ENCODE measurements around the gene BTC.

DNA sequence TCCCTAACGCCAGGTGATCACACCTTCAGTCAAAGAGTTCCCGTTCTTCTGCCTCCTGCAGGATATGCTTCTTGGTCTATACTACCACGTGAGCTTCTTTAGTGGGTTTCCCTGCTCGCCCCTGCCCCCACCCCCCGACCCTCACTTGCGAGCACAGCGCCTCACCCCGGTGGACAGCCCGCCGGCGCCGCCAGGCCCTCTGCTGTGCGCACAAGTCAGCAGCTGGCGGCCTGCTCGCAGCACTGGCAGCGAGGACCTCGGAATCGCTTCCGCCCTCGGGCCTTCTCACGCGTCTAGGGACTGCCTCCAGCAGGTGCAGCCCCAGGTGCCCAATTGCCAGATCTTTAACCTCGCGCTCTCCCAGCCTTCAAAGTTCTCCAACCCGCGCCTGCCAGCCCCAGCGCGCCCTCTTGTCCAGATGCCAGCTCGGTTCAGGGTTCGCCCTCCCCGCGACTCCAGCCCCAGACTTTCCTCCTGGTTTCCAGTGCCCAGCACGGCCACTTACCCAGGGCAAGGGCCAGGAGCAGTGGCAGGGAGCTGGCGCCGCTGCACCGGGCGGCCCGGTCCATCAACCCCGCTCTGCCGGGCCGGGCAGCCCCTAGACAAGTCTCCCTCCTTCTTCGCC lies 454 bp downstream of the BTC start:
- TF ChIP-seq ZNF639 (CRISPR knock-in tag; conservative IDR thresholded peaks at IDR 0.05 in 1 of 2, IDR thresholded peaks at IDR 0.05 in 1 of 2) (no peak), BDP1 (IDR thresholded peaks at IDR 0.05; ENCODE audit: insufficient read depth, insufficient read length) (no peak), SREBF1 (IDR thresholded peaks at IDR 0.05; ENCODE audit: borderline replicate concordance, low read depth, low read length) (no peak), SIN3A (IDR thresholded peaks at IDR 0.05; ENCODE audit: borderline replicate concordance in 2 of 2, control insufficient read depth in 1 of 2, low read depth in 2 of 2, low read length in 2 of 2) (no peak), HNRNPLL (IDR thresholded peaks at IDR 0.05; ENCODE audit: low read depth, low read length, poor library complexity, severe bottlenecking) (no peak), MXI1 (IDR thresholded peaks at IDR 0.05; ENCODE audit: low read depth, low read length) (no peak)
- TF ChIP-seq, protein P1, sequence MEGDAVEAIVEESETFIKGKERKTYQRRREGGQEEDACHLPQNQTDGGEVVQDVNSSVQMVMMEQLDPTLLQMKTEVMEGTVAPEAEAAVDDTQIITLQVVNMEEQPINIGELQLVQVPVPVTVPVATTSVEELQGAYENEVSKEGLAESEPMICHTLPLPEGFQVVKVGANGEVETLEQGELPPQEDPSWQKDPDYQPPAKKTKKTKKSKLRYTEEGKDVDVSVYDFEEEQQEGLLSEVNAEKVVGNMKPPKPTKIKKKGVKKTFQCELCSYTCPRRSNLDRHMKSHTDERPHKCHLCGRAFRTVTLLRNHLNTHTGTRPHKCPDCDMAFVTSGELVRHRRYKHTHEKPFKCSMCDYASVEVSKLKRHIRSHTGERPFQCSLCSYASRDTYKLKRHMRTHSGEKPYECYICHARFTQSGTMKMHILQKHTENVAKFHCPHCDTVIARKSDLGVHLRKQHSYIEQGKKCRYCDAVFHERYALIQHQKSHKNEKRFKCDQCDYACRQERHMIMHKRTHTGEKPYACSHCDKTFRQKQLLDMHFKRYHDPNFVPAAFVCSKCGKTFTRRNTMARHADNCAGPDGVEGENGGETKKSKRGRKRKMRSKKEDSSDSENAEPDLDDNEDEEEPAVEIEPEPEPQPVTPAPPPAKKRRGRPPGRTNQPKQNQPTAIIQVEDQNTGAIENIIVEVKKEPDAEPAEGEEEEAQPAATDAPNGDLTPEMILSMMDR (IDR thresholded peaks at IDR 0.05 in 2 of 3, conservative IDR thresholded peaks at IDR 0.05 in 1 of 3; ENCODE audit: insufficient read depth in 2 of 3, low read depth in 1 of 3, low read length in 3 of 3), result peak in 1 of 3 experiments; percentile 27; a peak in 1 of 6 replicates
